ENCODE data around the gene MTA1. TPM values are rescaled to one million over a fixed set of nuclear protein-coding genes. Genes with fewer than 3 reads are reported as not detected.

The MTA1 gene
- total RNA-seq, 3 donors from 2014 or later (not counting 1 experiment from before 2014, with no cell fraction given): 104 to 125 (median 112) TPM

DNA sequence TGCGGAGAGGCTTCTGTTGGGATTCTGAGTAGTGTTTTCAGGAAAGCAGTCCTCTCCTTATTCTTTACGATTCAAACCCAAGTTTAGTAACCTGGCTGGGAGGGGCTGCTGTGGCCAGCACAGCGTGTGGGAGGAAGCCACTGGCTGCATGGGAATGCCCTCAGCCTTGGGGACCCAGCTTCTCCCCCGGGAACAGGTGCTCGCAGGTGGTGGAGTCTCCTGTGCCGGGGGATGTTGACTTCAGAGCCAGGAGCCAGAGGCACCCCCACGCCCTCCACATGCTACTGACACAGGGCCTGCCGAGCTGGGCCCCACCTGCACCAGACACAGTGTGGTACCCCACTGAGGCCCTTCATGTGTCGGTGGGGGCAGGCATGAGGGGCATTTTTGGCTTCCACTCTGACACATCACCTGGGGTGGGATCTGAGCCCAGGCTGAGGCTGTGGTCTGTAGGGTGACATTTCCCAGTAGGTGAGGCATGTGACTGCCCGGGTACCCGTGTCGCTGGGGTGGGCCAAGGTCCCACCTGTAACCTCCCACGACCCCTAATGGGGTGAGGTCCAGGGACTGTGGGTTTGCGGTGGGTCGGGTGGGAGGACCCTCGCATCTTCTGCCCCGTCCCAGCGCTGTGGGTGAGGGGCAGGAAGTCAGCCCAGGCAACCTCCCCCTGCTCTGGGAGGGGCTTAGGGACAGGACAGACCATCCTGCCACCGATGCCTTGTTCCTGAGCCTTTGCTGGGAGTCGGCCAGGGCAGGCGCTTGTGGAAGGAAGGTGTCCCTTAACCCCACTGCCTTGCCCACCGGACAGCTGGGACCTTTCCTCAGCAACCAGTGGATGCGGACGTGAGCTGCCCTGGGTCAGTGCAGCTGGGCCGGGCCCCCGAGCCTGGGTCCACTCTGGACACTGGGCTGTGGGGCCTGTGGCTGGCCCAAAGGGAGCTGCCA, 26.5 kb downstream of the MTA1 start:
- no peak for ATAC-seq
- Histone ChIP-seq H3K4me3 (ENCODE audit: low read length) (no peak overlapping the region), H3K27me3 (ENCODE audit: control insufficient read depth, insufficient read depth, low read length) (no peaks in the 10 kb centered on the region), H3K4me1 (ENCODE audit: control insufficient read depth, insufficient read depth, low read length) (no peaks in the 10 kb centered on the region), H3K9me3 (ENCODE audit: control insufficient read depth, insufficient read depth, low read length) (no peaks in the 10 kb centered on the region), H3K36me3 (ENCODE audit: control insufficient read depth, insufficient read depth, low read length) (peaks cover 16% of the 10 kb centered on the region), H3K27ac (ENCODE audit: low read length) (no peak overlapping the region)
- H3K4me3 Mint-ChIP-seq: no peak overlapping the region
- no peaks in the 10 kb centered on the region for H3K36me3 Mint-ChIP-seq
- no peak for DNase-seq
- WGBS (ENCODE audit: insufficient coverage): 94% methylated on average over 25 of the region's 26 CpGs
- H3K9me3 Mint-ChIP-seq: no peaks in the 10 kb centered on the region
- intact Hi-C loops (cut with micrococcal nuclease): no loop called here
- peaks cover 0 to 7% of the 10 kb centered on the region in 2 donors for H3K4me1 Mint-ChIP-seq
- no peaks in the 10 kb centered on the region for H3K27me3 Mint-ChIP-seq (ENCODE audit: low read depth in 2 of 2)
- no peak overlapping the region for H3K27ac Mint-ChIP-seq
- TF ChIP-seq, protein P1, sequence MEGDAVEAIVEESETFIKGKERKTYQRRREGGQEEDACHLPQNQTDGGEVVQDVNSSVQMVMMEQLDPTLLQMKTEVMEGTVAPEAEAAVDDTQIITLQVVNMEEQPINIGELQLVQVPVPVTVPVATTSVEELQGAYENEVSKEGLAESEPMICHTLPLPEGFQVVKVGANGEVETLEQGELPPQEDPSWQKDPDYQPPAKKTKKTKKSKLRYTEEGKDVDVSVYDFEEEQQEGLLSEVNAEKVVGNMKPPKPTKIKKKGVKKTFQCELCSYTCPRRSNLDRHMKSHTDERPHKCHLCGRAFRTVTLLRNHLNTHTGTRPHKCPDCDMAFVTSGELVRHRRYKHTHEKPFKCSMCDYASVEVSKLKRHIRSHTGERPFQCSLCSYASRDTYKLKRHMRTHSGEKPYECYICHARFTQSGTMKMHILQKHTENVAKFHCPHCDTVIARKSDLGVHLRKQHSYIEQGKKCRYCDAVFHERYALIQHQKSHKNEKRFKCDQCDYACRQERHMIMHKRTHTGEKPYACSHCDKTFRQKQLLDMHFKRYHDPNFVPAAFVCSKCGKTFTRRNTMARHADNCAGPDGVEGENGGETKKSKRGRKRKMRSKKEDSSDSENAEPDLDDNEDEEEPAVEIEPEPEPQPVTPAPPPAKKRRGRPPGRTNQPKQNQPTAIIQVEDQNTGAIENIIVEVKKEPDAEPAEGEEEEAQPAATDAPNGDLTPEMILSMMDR (IDR thresholded peaks at IDR 0.05): no peak

DNA sequence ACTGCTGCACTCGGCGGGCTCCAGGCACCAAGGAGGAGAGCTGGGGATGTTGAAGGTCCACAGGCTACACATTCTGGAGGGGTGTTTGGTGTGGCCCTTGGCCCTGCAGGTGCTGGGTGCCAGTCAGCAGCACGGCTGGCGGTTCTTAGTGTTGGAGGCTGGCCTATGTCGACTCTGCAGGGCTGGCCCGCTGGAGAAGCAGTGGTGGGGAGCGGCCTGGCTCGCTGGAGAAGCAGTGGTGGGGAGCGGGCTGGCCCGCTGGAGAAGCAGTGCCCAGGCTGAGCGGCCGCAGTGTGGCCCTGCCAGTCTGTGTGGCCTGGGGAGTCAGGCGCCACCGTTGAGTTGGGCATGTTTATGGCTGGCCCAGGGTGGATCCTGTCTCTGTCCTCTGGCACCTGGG, 27.3 kb downstream of the MTA1 start:
- TF ChIP-seq, protein P1 (IDR thresholded peaks at IDR 0.05): no peak
- ATAC-seq (no peak), DNase-seq (no peak)
- intact Hi-C loops (cut with micrococcal nuclease): no loop called here
- Histone ChIP-seq H3K4me1 (ENCODE audit: control insufficient read depth, insufficient read depth, low read length) (no peaks in the 10 kb centered on the region), H3K27ac (ENCODE audit: low read length) (no peak overlapping the region), H3K9me3 (ENCODE audit: control insufficient read depth, insufficient read depth, low read length) (no peaks in the 10 kb centered on the region), H3K4me3 (ENCODE audit: low read length) (no peak overlapping the region), H3K36me3 (ENCODE audit: control insufficient read depth, insufficient read depth, low read length) (peaks cover 16% of the 10 kb centered on the region), H3K27me3 (ENCODE audit: control insufficient read depth, insufficient read depth, low read length) (no peaks in the 10 kb centered on the region)
- peak overlapping the region in 1 of 2 donors; percentile 52 for H3K27ac Mint-ChIP-seq
- 88% methylated on average over 14 of the region's 14 CpGs for WGBS (ENCODE audit: insufficient coverage)
- H3K4me1 Mint-ChIP-seq: peaks cover 0 to under 1% of the 10 kb centered on the region in 2 donors
- no peak overlapping the region for H3K4me3 Mint-ChIP-seq
- no peaks in the 10 kb centered on the region for H3K27me3 Mint-ChIP-seq (ENCODE audit: low read depth in 2 of 2)
- no peaks in the 10 kb centered on the region for H3K36me3 Mint-ChIP-seq
- H3K9me3 Mint-ChIP-seq: no peaks in the 10 kb centered on the region

DNA sequence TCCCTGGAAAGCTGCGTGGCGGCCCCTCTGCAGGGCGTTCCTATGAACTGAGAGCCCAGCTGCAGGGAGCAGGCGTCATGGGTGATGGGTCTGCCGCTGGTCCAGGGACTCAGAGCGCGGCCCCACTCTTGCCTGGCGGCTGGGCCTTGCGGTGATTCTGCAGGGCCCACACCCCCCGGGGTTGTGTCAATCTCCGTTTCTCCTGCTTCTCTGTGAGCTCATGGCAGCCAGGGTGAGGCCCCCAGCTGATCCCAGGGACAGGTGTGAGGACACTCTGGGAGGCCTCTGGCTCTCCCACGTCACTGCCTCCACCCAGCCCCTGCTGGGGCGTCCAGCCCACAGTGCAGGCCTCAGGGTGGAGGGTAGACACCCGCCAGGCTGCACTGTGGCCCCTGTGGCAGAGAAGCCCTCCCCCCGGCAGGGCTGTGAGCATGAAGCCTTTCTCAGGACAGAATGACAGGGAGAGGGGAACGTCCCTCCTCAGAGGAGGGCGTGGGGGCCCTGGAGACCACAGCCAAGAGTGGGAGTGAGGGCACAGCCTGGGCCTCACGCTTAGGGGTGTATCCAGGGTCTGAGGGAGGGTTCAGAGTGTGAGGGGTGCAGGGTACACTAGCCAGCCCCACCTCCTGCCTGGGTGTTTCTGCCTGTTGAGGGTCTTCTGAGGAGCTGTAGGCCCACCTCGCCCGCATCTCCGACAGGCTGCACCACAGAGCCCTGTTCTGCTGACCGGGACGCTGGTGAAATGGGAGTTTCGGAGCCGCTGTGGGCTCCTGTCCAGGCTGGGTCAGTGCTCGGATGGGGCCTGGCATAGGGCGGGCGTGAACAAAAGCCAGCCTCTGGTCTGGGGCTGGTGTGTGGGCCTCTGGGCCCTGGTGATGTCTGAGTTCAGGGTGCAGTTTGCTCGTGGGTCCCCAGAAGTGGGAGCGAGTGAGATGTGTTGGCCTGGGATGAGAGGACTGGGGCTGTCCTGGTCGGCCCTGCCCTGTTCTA, 28.3 kb downstream of the MTA1 start:
- intact Hi-C loops (cut with micrococcal nuclease): loop anchor here (1.0 kb wide), 1 partner anchor 42 kb away; no protein-coding TSS in a partner anchor
- Histone ChIP-seq H3K27ac (ENCODE audit: low read length) (no peak overlapping the region), H3K36me3 (ENCODE audit: control insufficient read depth, insufficient read depth, low read length) (peaks cover 11% of the 10 kb centered on the region), H3K4me3 (ENCODE audit: low read length) (no peak overlapping the region), H3K4me1 (ENCODE audit: control insufficient read depth, insufficient read depth, low read length) (no peaks in the 10 kb centered on the region), H3K9me3 (ENCODE audit: control insufficient read depth, insufficient read depth, low read length) (no peaks in the 10 kb centered on the region), H3K27me3 (ENCODE audit: control insufficient read depth, insufficient read depth, low read length) (no peaks in the 10 kb centered on the region)
- Mint-ChIP-seq H3K4me1 (no peaks in the 10 kb centered on the region), H3K9me3 (no peaks in the 10 kb centered on the region), H3K36me3 (no peaks in the 10 kb centered on the region), H3K27me3 (ENCODE audit: low read depth in 2 of 2) (no peaks in the 10 kb centered on the region), H3K27ac (no peak overlapping the region), H3K4me3 (no peak overlapping the region)
- TF ChIP-seq, protein P1 (IDR thresholded peaks at IDR 0.05): no peak
- DNase-seq: no peak
- ATAC-seq: no peak
- 94% methylated on average over 31 of the region's 31 CpGs for WGBS (ENCODE audit: insufficient coverage)

Measured in natural killer cell (primary cell).